Renal pelvis (tissue), 4 donors: ENCODE measurements around the gene ERVFRD-1. TPM values are rescaled to one million over a fixed set of nuclear protein-coding genes. Genes with fewer than 3 reads are reported as not detected.
"Not testable (repeated sequence)": the region's sequence is repeated elsewhere in the genome, so short reads cannot be mapped to it uniquely, and the experiment has no call there.

Experiments
- DNase-seq: peaks from one replicate; pipeline ENCODE4 v3.0.0-alpha.2; 2013
- polyA plus RNA-seq, 3 donors: library from polyadenylated mRNA; unstranded; fragments of 120-200 nt; gene quantifications; one replicate each; pipeline ENCODE4 v1.2.1, GENCODE V29; 2013; ENCODE audit not compliant: insufficient read length in 3 of 3

The ERVFRD-1 gene
- polyA plus RNA-seq, 3 donors: 0.07 to 0.25 (median 0.20) TPM

DNA sequence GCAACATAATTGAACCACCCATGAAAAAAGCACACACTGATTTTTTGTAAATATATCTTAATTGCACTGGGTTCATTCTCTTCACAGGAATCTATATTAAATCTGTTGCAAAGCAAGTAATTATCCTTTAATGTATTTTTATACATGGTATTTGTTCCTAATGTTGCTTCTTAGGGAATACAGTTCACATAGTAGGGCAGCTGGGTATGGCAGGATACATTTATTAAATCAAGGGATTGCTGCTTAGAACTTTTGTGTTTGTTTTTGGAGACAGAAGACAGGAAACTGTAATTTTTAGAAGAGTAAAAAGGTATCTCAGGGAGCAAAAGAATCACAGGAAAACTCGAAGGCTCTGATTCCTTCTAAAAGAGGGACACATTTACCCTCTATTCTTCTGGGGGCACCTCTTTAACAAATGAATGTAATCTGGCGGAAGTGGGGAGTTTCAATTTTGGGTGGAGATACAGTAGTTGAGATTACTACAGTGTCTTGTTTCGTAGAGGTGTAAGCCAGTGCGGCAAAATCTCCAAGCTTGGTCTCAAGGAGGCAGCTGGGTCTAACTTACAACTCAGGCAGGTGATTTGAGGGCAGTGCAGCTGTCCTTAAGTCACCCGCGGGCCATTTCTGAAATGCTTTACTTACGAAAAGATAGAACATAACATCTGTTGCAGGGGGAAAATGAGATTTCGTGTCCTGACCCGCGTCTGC lies 18.7 kb downstream of the ERVFRD-1 start:
- DNase-seq: no peak

- not testable (repeated sequence) for DNase-seq
Observed at GRCh38 chr6:11091141-11091540, 20.4 kb downstream of the ERVFRD-1 start.

GRCh38 chr6:11089695-11090094 lies 21.8 kb downstream of the ERVFRD-1 start:
- no peak for DNase-seq

DNA sequence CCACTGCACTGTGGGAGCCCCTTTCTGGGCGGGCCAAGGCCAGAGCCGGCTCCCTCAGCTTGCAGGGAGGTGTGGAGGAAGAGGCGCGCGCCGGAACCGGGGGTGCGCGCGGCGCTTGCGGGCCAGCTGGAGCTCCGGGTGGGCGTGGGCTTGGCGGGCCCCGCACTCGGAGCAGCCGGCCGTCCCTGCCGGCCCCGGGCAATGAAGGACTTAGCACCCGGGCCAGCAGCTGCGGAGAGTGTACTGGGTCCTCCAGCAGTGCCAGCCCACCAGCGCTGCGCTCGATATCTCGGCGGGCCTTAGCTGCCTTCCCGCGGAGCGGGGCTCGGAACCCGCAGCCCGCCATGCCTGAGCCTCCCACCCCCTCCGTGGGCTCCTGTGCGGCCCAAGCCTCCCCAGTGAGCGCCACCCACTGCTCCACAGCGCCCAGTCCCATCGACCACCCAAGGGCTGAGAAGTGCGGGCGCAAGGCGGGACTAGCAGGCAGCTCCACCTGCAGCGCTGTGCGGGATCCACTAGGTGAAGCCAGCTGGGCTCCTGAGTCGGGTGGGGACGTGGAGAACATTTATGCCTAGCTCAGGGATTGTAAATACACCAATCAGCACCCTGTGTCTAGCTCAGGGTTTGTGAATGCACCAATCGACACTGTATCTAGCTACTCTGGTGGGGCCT lies 24.2 kb downstream of the ERVFRD-1 start:
- not testable (repeated sequence) for DNase-seq

- no peak for DNase-seq
Observed at GRCh38 chr6:11085758-11086435, 25.6 kb downstream of the ERVFRD-1 start.

GRCh38 chr6:11083956-11084355 lies 27.6 kb downstream of the ERVFRD-1 start:
- DNase-seq: no peak

DNA sequence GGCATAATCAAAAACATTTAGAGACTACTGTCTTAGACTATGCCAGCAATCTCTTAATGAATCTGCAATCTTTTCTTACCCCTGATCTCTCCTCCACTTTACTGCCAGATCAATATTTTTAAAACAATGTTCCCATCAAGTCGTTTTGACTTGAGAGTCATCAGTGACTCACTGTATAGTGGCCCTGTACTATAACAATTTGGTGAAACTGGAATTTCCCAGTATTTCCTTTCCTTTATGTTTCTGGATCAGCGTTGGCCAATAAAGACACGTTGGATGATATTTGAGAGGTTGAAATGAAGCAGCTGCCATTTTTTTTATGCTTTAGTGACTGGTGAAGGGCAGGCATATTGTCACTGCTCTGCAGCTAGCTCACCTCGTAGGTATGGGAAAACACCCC lies 28.0 kb downstream of the ERVFRD-1 start:
- DNase-seq: no peak

GRCh38 chr6:11080296-11080695 lies 31.2 kb downstream of the ERVFRD-1 start:
- no peak for DNase-seq

GRCh38 chr6:11078266-11078665 lies 33.3 kb downstream of the ERVFRD-1 start:
- DNase-seq: no peak

- no peak for DNase-seq
Observed at GRCh38 chr6:11076540-11076939, 35.0 kb downstream of the ERVFRD-1 start.

DNA sequence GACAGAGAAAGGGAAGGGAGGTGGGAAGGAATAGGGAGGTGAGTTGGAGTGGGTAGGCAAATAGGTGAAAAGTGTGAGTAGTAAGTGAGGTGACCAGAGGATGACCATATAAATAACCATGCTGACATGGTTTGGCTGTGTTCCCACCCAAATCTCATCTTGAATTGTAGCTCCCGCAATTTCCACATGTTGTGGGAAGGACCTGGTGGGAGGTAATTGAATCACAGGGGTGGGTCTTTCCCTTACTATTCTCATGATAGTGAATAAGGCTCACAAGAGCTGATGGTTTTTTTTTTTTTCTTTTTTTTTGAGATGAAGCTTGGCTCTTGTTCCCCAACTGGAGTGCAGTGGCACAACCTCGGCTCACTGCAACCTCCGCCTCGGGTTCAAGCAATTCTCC lies 39.4 kb downstream of the ERVFRD-1 start:
- DNase-seq: no peak

DNA sequence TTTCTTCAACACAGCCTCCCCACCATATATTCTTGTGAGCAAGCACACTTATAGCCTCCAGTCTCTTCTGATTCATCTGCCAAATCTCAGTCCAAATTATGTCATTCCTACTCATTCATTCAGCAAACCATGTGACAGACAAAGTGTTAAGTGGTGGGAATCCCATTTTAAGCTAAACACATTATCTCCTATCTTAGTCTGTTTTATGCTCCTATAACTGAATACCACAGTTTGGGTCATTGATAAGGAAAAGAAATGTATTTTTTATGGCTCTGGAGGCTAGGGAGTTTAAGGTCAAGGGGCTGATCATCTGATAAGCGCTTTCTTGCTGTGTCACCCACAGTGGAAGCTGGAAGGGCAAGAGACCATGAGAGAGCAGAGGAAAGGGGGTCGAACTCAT lies 41.8 kb downstream of the ERVFRD-1 start:
- no peak for DNase-seq

- DNase-seq: no peak
Observed at GRCh38 chr6:11067348-11067747, 44.2 kb downstream of the ERVFRD-1 start.

DNA sequence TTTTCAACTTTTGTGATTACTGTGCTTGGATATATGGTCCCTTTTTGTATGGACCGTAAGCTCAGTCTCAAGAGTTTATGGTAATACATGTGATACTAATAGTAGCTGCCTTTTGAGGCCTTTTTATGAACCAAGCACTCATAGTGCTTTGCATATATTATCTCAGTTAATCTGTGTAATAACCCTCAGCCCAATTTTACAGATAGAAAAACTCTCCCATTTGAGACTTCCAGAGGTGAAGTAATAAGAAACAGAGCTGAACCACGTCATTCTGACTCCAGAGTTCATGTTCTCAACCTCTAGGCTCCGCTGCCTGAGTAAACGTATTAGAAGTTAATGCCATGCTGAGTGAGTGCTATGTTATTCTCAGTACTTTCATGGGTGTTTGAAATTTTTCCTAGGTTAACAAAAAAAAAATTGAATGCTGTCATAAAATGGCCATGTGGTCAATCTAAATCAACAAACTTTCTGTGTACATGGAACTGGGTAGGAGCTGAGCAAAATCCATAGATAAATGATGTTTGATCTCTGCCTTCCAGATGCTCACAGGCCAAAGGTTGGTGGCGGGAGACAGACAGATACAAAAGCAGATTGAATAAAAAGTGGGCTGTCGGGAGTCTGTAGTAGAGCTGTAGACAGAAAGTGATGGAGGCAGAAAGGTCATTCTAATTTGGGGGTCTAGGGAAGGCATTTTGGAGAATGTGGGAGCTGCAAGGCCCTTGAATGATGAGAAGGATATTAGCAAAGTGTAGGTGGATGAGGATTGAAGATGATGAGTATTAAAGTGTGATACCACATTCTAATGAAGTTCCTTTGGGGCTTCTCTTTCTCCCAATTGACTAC lies 44.8 kb downstream of the ERVFRD-1 start:
- DNase-seq: no peak

GRCh38 chr6:11065436-11066202 lies 45.9 kb downstream of the ERVFRD-1 start:
- DNase-seq: no peak

GRCh38 chr6:11064836-11065235 lies 46.7 kb downstream of the ERVFRD-1 start:
- no peak for DNase-seq

GRCh38 chr6:11062715-11063114 lies 48.8 kb downstream of the ERVFRD-1 start:
- DNase-seq: no peak

- DNase-seq: no peak
Observed at GRCh38 chr6:11062083-11062482, 49.4 kb downstream of the ERVFRD-1 start.

- DNase-seq: no peak
Observed at GRCh38 chr6:11058406-11058805, 53.1 kb downstream of the ERVFRD-1 start.

- DNase-seq: no peak
Observed at GRCh38 chr6:11056871-11057270, 54.7 kb downstream of the ERVFRD-1 start.

- DNase-seq: no peak
Observed at GRCh38 chr6:11055127-11055627, 56.3 kb downstream of the ERVFRD-1 start.
